OCI-LY3 (cell line): ENCODE data around the gene NFAM1.

Experiments
- H2AFZ ChIP-seq: fragments of 200-600, 300-600 bp; shearing (Covaris generic); 2 replicates; pipeline ENCODE4 v1.6.0; 2014; ENCODE audit warnings: antibody characterized with exemption, low read depth, low read length
- H3K27ac ChIP-seq: fragments of 200-600, 300-600 bp; sonication (generic); 2 replicates; pipeline ENCODE4 v1.5.1; 2014; ENCODE audit warnings: mild to moderate bottlenecking, low read length, moderate library complexity, mixed read lengths
- H3K27me3 ChIP-seq: fragments of 200-600, 300-600 bp; sonication (generic); 2 replicates; pipeline ENCODE4 v1.6.1; 2014; ENCODE audit warnings: low read depth, low read length, mixed read lengths
- H3K36me3 ChIP-seq: fragments of 200-600, 300-600 bp; sonication (generic); replicated peaks from 2 replicates; pipeline ENCODE3; 2014; ENCODE audit warnings: low read depth, low read length, mixed read lengths
- H3K4me1 ChIP-seq: fragments of 300-600, 200-600 bp; sonication (generic); 2 replicates; pipeline ENCODE4 v1.6.1; 2014; ENCODE audit warnings: low read length, mixed read lengths
- H3K4me2 ChIP-seq: fragments of 200-600, 300-600 bp; sonication (generic); 2 replicates; pipeline ENCODE4 v1.6.1; 2014; ENCODE audit warnings: low read length, mixed read lengths
- H3K4me3 ChIP-seq: fragments of 300-600, 200-600 bp; sonication (generic); 2 replicates; pipeline ENCODE4 v1.5.1; 2014; ENCODE audit warnings: antibody characterized with exemption, mild to moderate bottlenecking, low read length, moderate library complexity
- H3K79me2 ChIP-seq: fragments of 300-600, 200-600 bp; shearing (Covaris generic); 2 replicates; pipeline ENCODE4 v1.6.1; 2014; ENCODE audit warnings: mild to moderate bottlenecking, low read length, mixed read lengths
- H3K9ac ChIP-seq: fragments of 300-600, 200-600 bp; shearing (Covaris generic); 2 replicates; pipeline ENCODE4 v1.6.0; 2014; ENCODE audit warnings: mild to moderate bottlenecking, low read length, moderate library complexity
- H3K9me3 ChIP-seq: fragments of 200-600, 300-600 bp; shearing (Covaris generic); 2 replicates; pipeline ENCODE4 v1.6.1; 2014; ENCODE audit warnings: low read length, mixed read lengths; ENCODE audit not compliant: insufficient read depth
- H4K20me1 ChIP-seq: fragments of 200-600, 300-600 bp; sonication (generic); 2 replicates; pipeline ENCODE4 v1.6.1; 2016; ENCODE audit warnings: low read length, mixed read lengths; ENCODE audit not compliant: insufficient read depth
- EZH2phosphoT487 ChIP-seq: fragments of 200-600 bp; shearing (Covaris generic); IDR thresholded peaks from 2 replicates; pipeline ENCODE4 v1.6.1; 2018; ENCODE audit warnings: antibody characterized with exemption, mixed run types, low read depth
- TF ChIP-seq, protein P1 (sequence below): fragments of 200-600, 300-600 bp; sonication (generic); IDR thresholded peaks from 2 replicates; pipeline ENCODE4 v1.5.1; 2014; ENCODE audit warnings: antibody characterized with exemption, low read length, low read depth

The NFAM1 gene

DNA sequence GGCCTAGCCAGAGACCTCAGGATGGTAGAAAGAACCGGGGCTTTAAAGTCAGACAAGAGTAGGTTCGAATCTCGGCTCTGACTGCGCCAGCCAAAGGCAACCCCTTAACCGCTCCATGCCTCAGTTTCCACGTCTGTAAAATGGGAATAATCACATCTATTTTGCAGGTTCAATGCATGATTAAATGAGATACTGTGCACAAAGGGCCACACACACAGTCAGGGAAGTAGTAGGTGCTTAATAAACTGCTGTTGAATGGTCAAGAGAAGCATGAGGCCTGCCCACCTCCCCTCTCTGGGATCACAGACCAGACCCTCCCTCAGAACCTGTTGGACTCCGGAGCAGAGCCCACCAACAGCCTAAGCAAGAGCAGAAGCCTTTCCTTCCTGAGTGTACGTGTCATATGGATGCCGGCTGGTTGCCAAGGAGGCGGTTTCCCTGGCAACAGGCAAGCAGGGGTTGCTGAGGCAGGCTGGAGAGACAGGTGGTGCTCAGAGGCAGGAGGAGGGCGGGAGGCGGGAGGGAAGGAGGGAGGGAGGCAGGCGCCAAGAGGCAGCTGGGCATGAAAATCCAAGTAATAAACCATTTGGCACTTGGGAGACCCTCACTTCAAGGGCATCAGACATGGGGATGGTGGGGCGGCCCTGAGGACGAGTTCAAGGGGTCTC lies 43.9 kb downstream of the NFAM1 start:
- TF ChIP-seq EZH2phosphoT487, result no peak
- TF ChIP-seq, protein P1, sequence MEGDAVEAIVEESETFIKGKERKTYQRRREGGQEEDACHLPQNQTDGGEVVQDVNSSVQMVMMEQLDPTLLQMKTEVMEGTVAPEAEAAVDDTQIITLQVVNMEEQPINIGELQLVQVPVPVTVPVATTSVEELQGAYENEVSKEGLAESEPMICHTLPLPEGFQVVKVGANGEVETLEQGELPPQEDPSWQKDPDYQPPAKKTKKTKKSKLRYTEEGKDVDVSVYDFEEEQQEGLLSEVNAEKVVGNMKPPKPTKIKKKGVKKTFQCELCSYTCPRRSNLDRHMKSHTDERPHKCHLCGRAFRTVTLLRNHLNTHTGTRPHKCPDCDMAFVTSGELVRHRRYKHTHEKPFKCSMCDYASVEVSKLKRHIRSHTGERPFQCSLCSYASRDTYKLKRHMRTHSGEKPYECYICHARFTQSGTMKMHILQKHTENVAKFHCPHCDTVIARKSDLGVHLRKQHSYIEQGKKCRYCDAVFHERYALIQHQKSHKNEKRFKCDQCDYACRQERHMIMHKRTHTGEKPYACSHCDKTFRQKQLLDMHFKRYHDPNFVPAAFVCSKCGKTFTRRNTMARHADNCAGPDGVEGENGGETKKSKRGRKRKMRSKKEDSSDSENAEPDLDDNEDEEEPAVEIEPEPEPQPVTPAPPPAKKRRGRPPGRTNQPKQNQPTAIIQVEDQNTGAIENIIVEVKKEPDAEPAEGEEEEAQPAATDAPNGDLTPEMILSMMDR, result no peak
- Histone ChIP-seq H2AFZ (no peak overlapping the region), H3K9ac (no peak overlapping the region), H3K79me2 (no peaks in the 10 kb centered on the region), H3K4me1 (no peaks in the 10 kb centered on the region), H3K36me3 (no peaks in the 10 kb centered on the region), H3K4me2 (no peak overlapping the region), H3K9me3 (no peaks in the 10 kb centered on the region), H4K20me1 (no peaks in the 10 kb centered on the region), H3K27ac (no peak overlapping the region), H3K4me3 (no peak overlapping the region), H3K27me3 (peaks cover 14% of the 10 kb centered on the region)

GRCh38 chr22:42387631-42388030 lies 44.6 kb downstream of the NFAM1 start:
- TF ChIP-seq, protein P1, result no peak
- TF ChIP-seq EZH2phosphoT487, result no peak
- H3K36me3 ChIP-seq, result no peaks in the 10 kb centered on the region
- no peak overlapping the region for H3K4me2 ChIP-seq
- no peaks in the 10 kb centered on the region for H3K9me3 ChIP-seq
- H3K4me1 ChIP-seq, result no peaks in the 10 kb centered on the region
- H3K79me2 ChIP-seq, result no peaks in the 10 kb centered on the region
- no peak overlapping the region for H3K27ac ChIP-seq
- H4K20me1 ChIP-seq, result no peaks in the 10 kb centered on the region
- H2AFZ ChIP-seq, result no peak overlapping the region
- no peak overlapping the region for H3K9ac ChIP-seq
- no peak overlapping the region for H3K4me3 ChIP-seq
- H3K27me3 ChIP-seq, result peaks cover 17% of the 10 kb centered on the region

DNA sequence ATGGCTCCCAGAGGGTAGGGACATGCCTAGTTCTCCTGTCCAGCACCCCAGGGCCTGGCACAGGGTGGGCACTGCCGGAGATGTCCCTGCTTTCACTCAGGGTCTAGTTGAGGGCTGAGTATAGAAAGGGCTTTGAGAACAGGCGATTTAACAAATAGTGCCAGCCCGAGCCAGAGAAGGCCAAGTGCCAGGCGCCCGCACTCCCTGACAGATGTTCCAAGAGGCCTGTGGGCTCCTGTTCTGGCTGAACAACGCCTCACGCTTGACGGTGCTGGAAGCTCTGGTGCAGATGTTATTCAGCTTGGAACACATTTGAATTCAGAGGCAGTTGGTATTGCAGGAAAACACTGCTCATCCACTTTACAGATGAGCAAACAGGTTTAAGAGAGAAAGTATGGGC lies 46.5 kb downstream of the NFAM1 start:
- Histone ChIP-seq H4K20me1 (no peaks in the 10 kb centered on the region), H3K4me1 (no peaks in the 10 kb centered on the region)

DNA sequence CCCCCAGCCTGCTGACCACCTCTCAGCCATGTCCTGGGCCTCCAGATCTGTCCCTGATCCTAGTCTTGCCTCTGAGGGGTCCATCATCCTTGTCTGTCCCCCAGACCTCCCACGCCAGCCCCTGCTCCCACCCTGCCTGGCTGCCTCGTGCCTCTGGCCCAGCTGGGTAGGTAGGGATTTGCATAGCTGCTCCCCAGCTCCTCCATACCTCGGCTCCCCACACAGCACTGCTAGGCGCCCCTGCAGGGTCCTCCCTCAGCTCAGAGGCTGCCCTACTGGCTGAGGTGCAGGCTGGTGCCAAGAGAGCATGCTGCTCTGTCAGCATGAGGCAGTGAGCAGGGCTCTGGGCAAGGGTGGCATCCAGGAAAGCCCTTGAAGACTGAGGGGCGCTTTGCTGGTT lies 47.7 kb downstream of the NFAM1 start:
- Histone ChIP-seq H3K4me1 (no peaks in the 10 kb centered on the region), H3K27ac (no peak overlapping the region), H4K20me1 (no peaks in the 10 kb centered on the region), H3K36me3 (no peaks in the 10 kb centered on the region), H3K79me2 (no peaks in the 10 kb centered on the region), H3K27me3 (0 out of 2 replicates have a peak, but pooled peaks cover 12% of the 10 kb centered on the region), H3K4me3 (no peak overlapping the region), H3K4me2 (no peak overlapping the region), H2AFZ (no peak overlapping the region), H3K9ac (no peak overlapping the region), H3K9me3 (no peaks in the 10 kb centered on the region)
- TF ChIP-seq, protein P1, result no peak
- no peak for TF ChIP-seq EZH2phosphoT487

More for the DNA sequence above, 46.5 kb downstream of the NFAM1 start:
- no peak overlapping the region for H3K27ac ChIP-seq
- 0 out of 2 replicates have a peak, but pooled peaks cover 12% of the 10 kb centered on the region for H3K27me3 ChIP-seq
- H3K9me3 ChIP-seq, result no peaks in the 10 kb centered on the region
- no peak overlapping the region for H3K9ac ChIP-seq
- H2AFZ ChIP-seq, result no peak overlapping the region
- no peaks in the 10 kb centered on the region for H3K79me2 ChIP-seq
- no peak overlapping the region for H3K4me3 ChIP-seq
- TF ChIP-seq EZH2phosphoT487, result no peak
- TF ChIP-seq, protein P1, result no peak
- H3K36me3 ChIP-seq, result no peaks in the 10 kb centered on the region
- no peak overlapping the region for H3K4me2 ChIP-seq
